ELF-1 (cell line): ENCODE measurements around the gene RPS19BP1.
A peak's percentile ranks its signal among the peaks of the same experiment; 100 is the strongest.

Experiments
- DNase-seq: peaks from one replicate; pipeline ENCODE4 v3.0.0-alpha.2; 2016; ENCODE audit warnings: low read depth, low spot score

The RPS19BP1 gene

GRCh38 chr22:39490966-39491680, 41.4 kb downstream of the RPS19BP1 start:
- no peak for DNase-seq

DNA sequence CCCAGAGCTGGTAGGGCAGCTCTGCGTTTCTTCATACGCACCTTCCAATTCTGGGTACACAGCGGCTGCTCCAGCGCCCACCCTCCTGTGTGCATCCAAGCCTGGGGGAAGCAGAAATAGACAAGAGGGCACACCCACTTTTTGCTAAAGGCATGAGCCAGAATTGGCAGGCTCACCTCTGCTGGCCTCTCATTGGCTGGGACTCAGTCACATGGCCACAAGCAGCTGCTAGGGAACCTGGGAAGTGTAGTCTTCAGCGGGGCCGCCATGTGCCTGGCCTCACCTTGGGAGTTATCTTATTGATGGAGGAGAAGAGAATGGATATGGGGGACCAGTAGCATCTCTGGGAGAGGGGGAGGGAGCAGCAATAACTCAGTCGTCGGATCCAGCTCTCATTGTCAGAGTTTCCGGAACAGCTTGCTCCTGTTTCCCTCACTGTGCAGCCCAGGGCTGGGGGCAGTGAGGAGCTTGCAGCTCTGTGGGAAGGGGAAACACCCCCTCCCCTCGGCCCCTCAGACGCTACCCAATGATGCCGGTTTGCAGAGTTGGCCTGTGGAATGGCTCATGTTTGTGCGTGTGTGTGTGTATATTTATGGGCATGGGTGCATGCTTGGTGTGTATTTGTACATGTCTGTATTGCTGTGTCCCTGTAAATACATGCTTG, 42.3 kb downstream of the RPS19BP1 start:
- DNase-seq, result peak; percentile 82

GRCh38 chr22:39489094-39490068, 43.2 kb downstream of the RPS19BP1 start:
- no peak for DNase-seq

DNA sequence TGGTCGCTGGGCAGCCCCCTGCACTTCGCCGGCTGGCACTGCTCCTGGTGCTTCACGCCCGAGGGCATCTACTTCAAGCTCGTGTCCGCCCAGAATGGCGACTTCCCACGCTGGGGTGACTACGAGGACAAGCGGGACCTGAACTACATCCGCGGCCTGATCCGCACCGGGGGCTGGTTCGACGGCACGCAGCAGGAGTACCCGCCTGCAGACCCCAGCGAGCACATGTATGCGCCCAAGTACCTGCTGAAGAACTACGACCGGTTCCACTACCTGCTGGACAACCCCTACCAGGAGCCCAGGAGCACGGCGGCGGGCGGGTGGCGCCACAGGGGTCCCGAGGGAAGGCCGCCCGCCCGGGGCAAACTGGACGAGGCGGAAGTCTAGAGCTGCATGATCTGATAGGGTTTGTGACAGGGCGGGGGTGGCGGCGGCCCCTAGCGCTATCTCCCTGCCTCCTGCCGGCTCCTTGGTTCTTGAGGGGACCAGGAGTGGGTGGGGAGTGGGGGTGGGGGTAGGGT, 43.9 kb downstream of the RPS19BP1 start:
- no peak for DNase-seq

DNA sequence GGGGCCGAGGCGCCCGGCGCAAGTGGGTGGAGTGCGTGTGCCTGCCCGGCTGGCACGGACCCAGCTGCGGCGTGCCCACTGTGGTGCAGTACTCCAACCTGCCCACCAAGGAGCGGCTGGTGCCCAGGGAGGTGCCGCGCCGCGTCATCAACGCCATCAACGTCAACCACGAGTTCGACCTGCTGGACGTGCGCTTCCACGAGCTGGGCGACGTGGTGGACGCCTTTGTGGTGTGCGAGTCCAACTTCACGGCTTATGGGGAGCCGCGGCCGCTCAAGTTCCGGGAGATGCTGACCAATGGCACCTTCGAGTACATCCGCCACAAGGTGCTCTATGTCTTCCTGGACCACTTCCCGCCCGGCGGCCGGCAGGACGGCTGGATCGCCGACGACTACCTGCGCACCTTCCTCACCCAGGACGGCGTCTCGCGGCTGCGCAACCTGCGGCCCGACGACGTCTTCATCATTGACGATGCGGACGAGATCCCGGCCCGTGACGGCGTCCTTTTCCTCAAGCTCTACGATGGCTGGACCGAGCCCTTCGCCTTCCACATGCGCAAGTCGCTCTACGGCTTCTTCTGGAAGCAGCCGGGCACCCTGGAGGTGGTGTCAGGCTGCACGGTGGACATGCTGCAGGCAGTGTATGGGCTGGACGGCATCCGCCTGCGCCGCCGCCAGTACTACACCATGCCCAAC, 44.6 kb downstream of the RPS19BP1 start:
- DNase-seq, result no peak

DNA sequence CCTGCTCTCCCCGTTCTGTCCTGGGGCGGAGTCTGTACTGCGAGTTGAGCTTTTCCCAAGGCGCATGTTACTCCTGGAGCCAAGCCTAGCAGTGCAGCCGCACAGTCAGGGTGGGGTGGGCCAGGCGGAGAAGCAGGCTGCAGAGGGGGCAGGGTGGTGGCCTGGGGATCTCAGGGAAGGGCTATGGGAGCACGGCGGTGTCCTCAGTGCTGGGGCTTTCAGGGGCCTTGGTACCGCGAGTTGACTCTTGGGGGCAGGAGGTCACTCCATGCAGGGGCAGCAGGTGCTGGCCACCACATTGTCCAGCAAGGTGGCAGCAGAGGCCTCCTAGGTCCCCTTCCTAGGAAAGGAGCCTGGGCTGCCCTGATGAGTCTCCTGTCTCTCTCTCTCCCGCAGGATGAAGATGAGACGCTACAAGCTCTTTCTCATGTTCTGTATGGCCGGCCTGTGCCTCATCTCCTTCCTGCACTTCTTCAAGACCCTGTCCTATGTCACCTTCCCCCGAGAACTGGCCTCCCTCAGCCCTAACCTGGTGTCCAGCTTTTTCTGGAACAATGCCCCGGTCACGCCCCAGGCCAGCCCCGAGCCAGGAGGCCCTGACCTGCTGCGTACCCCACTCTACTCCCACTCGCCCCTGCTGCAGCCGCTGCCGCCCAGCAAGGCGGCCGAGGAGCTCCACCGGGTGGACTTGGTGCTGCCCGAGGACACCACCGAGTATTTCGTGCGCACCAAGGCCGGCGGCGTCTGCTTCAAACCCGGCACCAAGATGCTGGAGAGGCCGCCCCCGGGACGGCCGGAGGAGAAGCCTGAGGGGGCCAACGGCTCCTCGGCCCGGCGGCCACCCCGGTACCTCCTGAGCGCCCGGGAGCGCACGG, 45.4 kb downstream of the RPS19BP1 start:
- no peak for DNase-seq

GRCh38 chr22:39482768-39483167, 49.8 kb downstream of the RPS19BP1 start:
- DNase-seq, result peak; percentile 44

- DNase-seq, result no peak
Measured at GRCh38 chr22:39481595-39481994, 51.0 kb downstream of the RPS19BP1 start.

DNA sequence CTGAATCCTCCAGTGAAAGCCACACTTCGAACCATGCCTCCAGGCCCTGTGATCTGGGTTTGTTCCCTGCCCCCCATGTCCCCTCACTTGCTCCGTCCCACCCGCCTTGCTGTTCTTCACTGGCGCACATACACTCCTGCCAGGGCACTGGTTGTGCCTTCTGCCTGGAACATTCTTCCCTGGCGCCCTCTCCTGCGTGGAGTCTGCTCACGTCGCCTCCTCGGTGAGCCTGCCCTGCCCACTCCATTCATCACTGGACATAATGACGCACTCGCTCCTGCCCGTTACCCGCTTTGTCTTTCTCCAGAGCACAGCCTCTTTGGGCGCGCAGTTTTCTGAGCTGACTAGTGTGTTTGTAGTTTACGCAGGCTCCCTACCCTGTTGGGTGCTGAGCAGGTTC, 51.5 kb downstream of the RPS19BP1 start:
- no peak for DNase-seq

DNA sequence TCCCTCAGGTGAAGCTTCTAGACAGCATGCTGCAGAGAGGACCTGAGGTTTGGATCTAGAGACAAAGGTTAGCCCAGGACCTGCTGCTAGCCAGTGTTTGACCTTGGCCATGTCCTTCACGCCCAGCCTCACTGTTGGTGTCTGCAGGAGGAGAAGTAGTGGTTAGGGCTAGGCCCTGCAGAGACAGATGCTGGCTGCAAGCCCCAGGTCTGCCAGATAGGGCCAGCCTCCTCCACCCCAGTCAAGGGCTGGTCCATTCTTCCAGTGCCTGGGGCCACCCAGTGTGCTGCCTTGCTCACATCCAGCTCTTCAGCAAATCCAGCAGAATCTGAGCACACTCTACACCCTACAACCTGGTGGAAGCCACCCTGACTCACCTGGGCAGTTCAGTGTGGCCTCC, 52.0 kb downstream of the RPS19BP1 start:
- DNase-seq, result no peak

DNA sequence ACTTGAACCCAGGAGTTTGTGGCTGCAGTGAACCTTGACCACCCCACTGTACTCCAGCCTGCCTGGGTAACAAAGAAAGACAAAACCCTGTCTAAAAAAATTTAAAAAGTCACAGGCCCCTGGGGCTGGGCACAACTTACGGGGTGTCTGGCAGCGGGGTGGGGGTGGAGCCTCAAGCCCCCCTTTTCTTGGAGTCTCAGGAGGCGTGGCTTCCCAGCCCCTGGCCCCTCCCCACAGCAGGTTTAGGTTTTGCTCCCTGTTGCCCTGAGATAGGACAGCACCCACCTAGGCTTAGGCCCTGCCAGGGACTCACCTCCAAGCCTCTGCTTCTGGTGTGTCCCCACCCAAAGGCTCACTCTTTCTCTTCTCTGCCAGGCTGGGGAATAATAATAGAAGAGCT, 53.3 kb downstream of the RPS19BP1 start:
- DNase-seq, result no peak
